ENCODE results near the gene FHIT. TPM values are rescaled to one million over a fixed set of nuclear protein-coding genes. Genes with fewer than 3 reads are reported as not detected.

The FHIT gene
- total RNA-seq, 4 donors from 2014 or later: 4.4 to 10.6 (median 8.4) TPM

DNA sequence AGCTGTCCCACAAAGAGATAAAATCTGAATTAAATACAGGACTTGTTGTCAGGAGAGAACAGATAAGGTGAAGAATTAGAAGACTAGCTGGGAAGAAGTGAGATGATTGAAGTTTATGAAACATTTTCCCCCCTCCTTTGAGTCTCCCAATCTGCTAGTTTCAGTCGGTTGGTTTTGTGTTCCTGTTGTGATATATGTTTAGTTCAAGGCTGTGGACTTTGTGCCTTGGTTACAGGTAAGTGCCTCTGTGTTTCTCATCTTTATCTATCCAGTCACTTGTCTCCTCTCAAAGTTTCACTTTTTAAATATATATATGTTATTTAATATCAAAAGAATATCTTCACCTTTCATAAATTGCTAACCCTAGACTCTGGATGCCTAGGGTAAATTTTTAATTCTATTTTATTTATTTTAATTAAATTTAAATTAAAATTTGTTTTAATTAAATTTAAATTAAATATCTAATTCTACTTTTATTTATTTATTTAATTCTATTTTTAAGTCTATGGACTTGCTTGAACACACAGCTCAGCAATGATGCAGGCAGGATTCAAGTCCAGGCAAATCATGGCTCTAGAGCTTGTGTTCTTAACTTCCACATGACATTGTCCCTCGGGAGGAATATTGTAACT lies 190.0 kb downstream of the FHIT start:
- TF ChIP-seq CTCF (IDR thresholded peaks at IDR 0.05; ENCODE audit: low read depth): no peak

DNA sequence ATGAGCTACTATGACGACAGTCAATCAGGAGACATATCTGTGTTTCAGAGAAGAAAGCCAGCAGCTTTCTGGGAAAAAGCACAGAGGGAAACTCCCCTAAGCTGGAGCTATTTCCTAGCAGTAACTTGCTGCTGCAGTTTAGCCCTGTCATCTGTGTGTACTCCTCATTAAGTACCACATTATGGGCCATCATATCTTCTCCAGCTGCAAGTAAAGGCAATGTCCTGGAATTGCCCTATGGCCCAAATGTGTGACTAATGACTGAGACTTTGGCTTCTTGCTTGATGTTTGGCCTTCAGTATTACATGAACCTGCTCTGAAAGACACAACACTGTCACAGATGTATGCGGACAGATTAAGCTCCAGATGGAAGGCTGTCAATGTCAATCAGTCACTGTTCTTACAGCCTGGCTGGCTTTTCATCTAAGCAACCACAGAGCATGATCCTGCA lies 190.8 kb downstream of the FHIT start:
- no peak for TF ChIP-seq CTCF (IDR thresholded peaks at IDR 0.05; ENCODE audit: low read depth)

- no peak for TF ChIP-seq CTCF (IDR thresholded peaks at IDR 0.05; ENCODE audit: low read depth)
These were observed 192.4 kb downstream of the FHIT start for GRCh38 chr3:61058836-61059235.

GRCh38 chr3:61057464-61057863 lies 193.8 kb downstream of the FHIT start:
- TF ChIP-seq CTCF (IDR thresholded peaks at IDR 0.05; ENCODE audit: low read depth): no peak

DNA sequence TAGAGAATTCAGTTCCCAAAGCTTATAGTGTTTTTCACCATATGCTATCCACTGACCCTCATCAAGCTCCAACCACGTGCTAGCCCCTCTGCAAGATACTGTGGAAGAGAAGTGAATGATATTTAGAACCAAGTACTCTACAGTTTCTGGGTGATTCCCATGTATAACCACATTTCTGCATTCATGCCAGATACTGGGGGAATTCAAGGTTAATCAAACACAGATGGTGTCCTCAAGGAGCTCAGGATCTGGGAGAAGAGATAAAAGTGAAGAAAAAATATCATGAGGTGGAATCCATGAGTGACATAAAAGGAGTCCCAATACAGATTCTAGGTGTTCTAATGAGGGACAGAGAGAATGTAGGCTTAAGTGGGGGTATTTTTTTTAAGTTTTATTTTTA lies 195.8 kb downstream of the FHIT start:
- no peak for TF ChIP-seq CTCF (IDR thresholded peaks at IDR 0.05; ENCODE audit: low read depth)

DNA sequence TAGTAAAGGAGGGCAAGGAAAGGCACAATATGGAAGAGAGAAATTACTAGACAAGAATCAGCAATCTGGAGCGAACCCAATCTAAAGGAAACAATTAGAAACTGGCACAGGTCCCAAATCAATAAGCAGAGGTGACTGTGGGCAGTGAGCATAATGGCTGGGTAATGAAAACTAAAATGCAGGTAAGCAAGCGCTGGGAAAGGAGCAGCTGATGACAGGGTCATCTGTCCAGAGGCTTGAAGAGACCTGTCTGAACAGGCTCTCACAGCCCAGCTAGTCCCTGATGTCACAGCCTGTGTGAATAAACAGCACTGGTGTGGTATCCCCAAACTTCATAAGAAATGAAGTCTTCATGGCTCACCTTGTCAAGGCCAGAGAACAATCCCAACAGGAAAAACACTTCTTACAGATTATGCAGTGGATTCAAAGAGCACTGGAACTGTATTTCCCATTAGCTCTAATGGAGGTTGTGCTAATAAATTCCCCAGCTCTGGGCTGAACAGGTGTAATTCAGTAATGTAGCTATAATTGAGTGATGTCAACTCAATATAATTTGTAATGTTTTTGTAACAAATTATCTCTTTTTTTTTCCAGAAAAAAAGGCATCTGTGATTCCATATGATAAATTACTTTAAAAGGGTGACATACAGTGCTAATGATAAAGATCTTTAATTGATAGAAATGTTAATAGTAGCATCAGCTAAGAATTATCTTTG lies 197.3 kb downstream of the FHIT start:
- no peak for TF ChIP-seq CTCF (IDR thresholded peaks at IDR 0.05; ENCODE audit: low read depth)

DNA sequence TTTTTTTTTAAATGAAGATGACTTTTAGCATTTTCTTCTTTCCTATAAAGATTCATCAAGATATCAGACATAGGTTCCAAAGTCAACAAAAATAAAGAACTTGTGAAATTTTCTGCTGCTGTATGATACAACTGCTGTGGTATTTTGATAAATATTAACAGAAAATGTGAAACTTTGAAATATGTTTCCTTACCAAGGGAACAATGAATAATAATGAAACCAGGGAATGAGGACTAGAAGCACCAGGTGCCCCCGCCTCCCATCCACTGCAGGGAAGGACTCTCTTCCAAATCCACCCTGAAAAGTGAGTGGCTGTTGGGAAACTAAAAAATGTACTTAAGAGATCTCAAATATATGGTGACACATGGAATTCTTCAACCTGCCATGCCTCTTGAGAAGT lies 198.4 kb downstream of the FHIT start:
- TF ChIP-seq CTCF (IDR thresholded peaks at IDR 0.05; ENCODE audit: low read depth): no peak

All from subcutaneous adipose tissue (tissue), 4 donors.